Keratinocyte (primary cell): Measurements from ENCODE around the gene FHL1. TPM values are rescaled to one million over a fixed set of nuclear protein-coding genes. Genes with fewer than 3 reads are reported as not detected.

Experiments
- DNase-seq: peaks from one replicate; pipeline ENCODE4 v3.0.0-alpha.2; 2011; ENCODE audit warnings: low read depth, missing footprints, low spot score
- FAIRE-seq: peaks from 2 replicates; lab custom pipeline; 2011; peaks lifted over from hg19 to GRCh38; lab: Jason Lieb, UNC
- H2AFZ ChIP-seq: 2 replicates; pipeline ENCODE4 v1.6.0; 2012; ENCODE audit warnings: low read length, control low read depth, inconsistent platforms; ENCODE audit not compliant: control insufficient read depth
- H3K27ac ChIP-seq: 2 replicates; pipeline ENCODE4 v1.5.1; 2011; ENCODE audit warnings: low read length; ENCODE audit not compliant: control insufficient read depth, insufficient read depth
- H3K27me3 ChIP-seq: 3 replicates; pipeline ENCODE4 v1.6.0; 2011; ENCODE audit warnings: low read length; ENCODE audit not compliant: control insufficient read depth, insufficient read depth; ENCODE audit errors: extremely low read depth
- H3K36me3 ChIP-seq, 2 experiments: 2 replicates in 1 of 2; 3 replicates in 1 of 2; pipeline ENCODE4 v1.5.1; 2011; ENCODE audit warnings: low read length in 2 of 2, mild to moderate bottlenecking in 1 of 2; ENCODE audit not compliant: control insufficient read depth in 2 of 2, insufficient read depth in 2 of 2; ENCODE audit errors: extremely low read depth in 1 of 2
- H3K4me1 ChIP-seq: 3 replicates; pipeline ENCODE4 v1.5.1; 2011; ENCODE audit warnings: low read length; ENCODE audit not compliant: control insufficient read depth, insufficient read depth; ENCODE audit errors: extremely low read depth
- H3K4me2 ChIP-seq: 3 replicates; pipeline ENCODE4 v1.6.0; 2011; ENCODE audit warnings: low read depth, low read length; ENCODE audit not compliant: control insufficient read depth, insufficient read depth; ENCODE audit errors: extremely low read depth
- H3K4me3 ChIP-seq, 3 experiments: fragments of 200-600 bp in 1 of 3; sonication (generic) in 1 of 3; 2 replicates in 2 of 3; 3 replicates in 1 of 3; pipeline ENCODE4 v1.5.1; 2011 to 2016; ENCODE audit warnings: low read length in 3 of 3, mild to moderate bottlenecking in 3 of 3, control low read depth in 2 of 3, inconsistent platforms in 1 of 3, low read depth in 1 of 3, mixed read lengths in 1 of 3, mixed run types in 1 of 3, moderate library complexity in 1 of 3; ENCODE audit not compliant: control insufficient read depth in 2 of 3, insufficient read depth in 2 of 3; ENCODE audit errors: extremely low read depth in 1 of 3
- H3K79me2 ChIP-seq: 2 replicates; pipeline ENCODE4 v1.6.0; 2012; ENCODE audit warnings: low read length; ENCODE audit not compliant: control insufficient read depth, insufficient read depth
- H3K9ac ChIP-seq: 3 replicates; pipeline ENCODE4 v1.6.0; 2011; ENCODE audit warnings: low read length; ENCODE audit not compliant: control insufficient read depth, insufficient read depth; ENCODE audit errors: extremely low read depth
- H3K9me1 ChIP-seq: 3 replicates; pipeline ENCODE4 v1.6.0; 2011; ENCODE audit warnings: low read length; ENCODE audit not compliant: control insufficient read depth, insufficient read depth; ENCODE audit errors: extremely low read depth
- H3K9me3 ChIP-seq: 2 replicates; pipeline ENCODE4 v1.5.1; 2012; ENCODE audit warnings: low read depth, low read length; ENCODE audit not compliant: control insufficient read depth
- H4K20me1 ChIP-seq: 3 replicates; pipeline ENCODE4 v1.6.0; 2011; ENCODE audit warnings: low read length; ENCODE audit not compliant: control insufficient read depth, insufficient read depth; ENCODE audit errors: extremely low read depth
- EZH2 ChIP-seq: IDR thresholded peaks from one replicate; pipeline ENCODE4 v1.6.1; 2012; ENCODE audit warnings: inconsistent platforms, mild to moderate bottlenecking, low read length, moderate library complexity
- dilution Hi-C: fragments of 300-500 bp; cut with MboI; formaldehyde crosslinking; loops from one replicate; pipeline ENCODE4 v1.7.0; 2020; ENCODE audit warnings: low sequenced_read_pairs; ENCODE audit not compliant: extremely low pct_ligation_motif_present
- polyA plus RNA-seq, 5 experiments: library from polyadenylated mRNA; depleted of rRNA in 3 of 5; stranded (reverse) in 3 of 5; stranded (forward) in 1 of 5; unstranded in 1 of 5; fragments of >200 nt; gene quantifications; 1 replicate in 1 of 5; 2 replicates in 3 of 5; 3 replicates in 1 of 5; pipeline versions ENCODE4 v1.2.1 to v1.2.3, GENCODE V29; 2011 to 2012; ENCODE audit warnings: missing spikeins in 2 of 5, low read depth in 1 of 5, low replicate concordance in 1 of 5
- TF ChIP-seq, protein P1 (sequence below), 3 experiments: IDR thresholded peaks in 1 of 3; conservative IDR thresholded peaks in 1 of 3; optimal IDR thresholded peaks in 1 of 3; 2 replicates in 2 of 3; 3 replicates in 1 of 3; pipeline versions ENCODE3 to v1.5.1; 2011; ENCODE audit warnings: low read length in 3 of 3, mild to moderate bottlenecking in 3 of 3, moderate library complexity in 2 of 3, control low read depth in 1 of 3, inconsistent platforms in 1 of 3; ENCODE audit not compliant: insufficient read depth in 2 of 3; ENCODE audit errors: extremely low read depth in 1 of 3

The FHL1 gene
- polyA plus RNA-seq, 1 donor (not counting 4 experiments of a cell fraction or from before 2014, with no cell fraction given): 203 TPM

DNA sequence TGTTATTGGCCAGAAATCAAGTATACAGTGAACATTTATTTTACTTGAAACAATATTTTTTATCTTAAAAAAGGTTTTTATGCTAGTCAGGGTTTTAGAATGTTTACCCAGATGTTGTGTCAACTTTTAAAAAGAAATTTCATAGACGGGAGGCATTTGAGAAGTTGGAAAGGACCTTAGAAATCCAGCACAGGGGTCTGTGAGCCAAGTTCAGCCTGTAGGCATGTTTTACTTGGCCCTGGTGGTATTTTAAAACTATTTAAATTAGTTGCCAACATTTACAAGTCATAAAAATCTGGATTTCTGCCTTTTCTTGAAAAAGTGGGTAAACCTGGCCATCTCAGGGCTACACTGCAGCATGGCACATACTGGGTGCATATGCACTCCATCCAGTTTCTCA, 25.5 kb upstream of the FHL1 start:
- H3K9ac ChIP-seq: no peak overlapping the region
- H3K9me1 ChIP-seq: no peaks in the 10 kb centered on the region
- H3K9me3 ChIP-seq: peaks cover 3% of the 10 kb centered on the region
- FAIRE-seq: no peak
- H3K27ac ChIP-seq: no peak overlapping the region
- no peak overlapping the region for H2AFZ ChIP-seq
- no peak for TF ChIP-seq EZH2
- TF ChIP-seq, protein P1, sequence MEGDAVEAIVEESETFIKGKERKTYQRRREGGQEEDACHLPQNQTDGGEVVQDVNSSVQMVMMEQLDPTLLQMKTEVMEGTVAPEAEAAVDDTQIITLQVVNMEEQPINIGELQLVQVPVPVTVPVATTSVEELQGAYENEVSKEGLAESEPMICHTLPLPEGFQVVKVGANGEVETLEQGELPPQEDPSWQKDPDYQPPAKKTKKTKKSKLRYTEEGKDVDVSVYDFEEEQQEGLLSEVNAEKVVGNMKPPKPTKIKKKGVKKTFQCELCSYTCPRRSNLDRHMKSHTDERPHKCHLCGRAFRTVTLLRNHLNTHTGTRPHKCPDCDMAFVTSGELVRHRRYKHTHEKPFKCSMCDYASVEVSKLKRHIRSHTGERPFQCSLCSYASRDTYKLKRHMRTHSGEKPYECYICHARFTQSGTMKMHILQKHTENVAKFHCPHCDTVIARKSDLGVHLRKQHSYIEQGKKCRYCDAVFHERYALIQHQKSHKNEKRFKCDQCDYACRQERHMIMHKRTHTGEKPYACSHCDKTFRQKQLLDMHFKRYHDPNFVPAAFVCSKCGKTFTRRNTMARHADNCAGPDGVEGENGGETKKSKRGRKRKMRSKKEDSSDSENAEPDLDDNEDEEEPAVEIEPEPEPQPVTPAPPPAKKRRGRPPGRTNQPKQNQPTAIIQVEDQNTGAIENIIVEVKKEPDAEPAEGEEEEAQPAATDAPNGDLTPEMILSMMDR (optimal IDR thresholded peaks at IDR 0.05 in 1 of 3, IDR thresholded peaks at IDR 0.05 in 1 of 3, conservative IDR thresholded peaks at IDR 0.05 in 1 of 3; ENCODE audit: extremely low read depth in 1 of 3, insufficient read depth in 2 of 3, low read length in 3 of 3): no peak
- no peaks in the 10 kb centered on the region for H3K79me2 ChIP-seq
- H4K20me1 ChIP-seq: no peaks in the 10 kb centered on the region
- DNase-seq: no peak
- no peaks in the 10 kb centered on the region for H3K4me1 ChIP-seq
- dilution Hi-C loops: no loop called here
- H3K36me3 ChIP-seq: no peaks in the 10 kb centered on the region
- no peak overlapping the region for H3K4me3 ChIP-seq
- no peak overlapping the region for H3K4me2 ChIP-seq
- no peaks in the 10 kb centered on the region for H3K27me3 ChIP-seq

DNA sequence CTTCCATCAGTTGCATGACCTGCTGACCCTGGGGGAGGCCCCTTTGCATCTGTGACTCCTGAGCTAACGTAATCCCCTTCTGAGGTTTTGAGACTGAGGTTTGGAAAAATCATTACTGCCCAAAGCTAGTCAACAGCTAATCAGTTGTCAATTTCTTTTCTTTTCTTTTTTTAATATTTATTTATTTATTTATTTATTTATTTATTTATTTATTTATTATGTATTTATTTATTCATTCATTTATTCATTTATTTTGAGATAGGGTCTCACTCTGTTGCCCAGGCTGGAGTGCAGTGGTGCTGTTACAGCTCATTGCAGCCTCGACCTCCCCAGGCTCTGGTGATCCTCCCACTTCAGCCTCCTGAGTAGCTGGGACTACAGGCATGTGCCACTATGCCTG, 25.1 kb upstream of the FHL1 start:
- no peak overlapping the region for H2AFZ ChIP-seq
- no peaks in the 10 kb centered on the region for H3K9me1 ChIP-seq
- no peak overlapping the region for H3K27ac ChIP-seq
- FAIRE-seq (no peak), DNase-seq (no peak)
- no peak overlapping the region for H3K4me3 ChIP-seq
- H3K4me2 ChIP-seq: no peak overlapping the region
- H3K79me2 ChIP-seq: no peaks in the 10 kb centered on the region
- H3K36me3 ChIP-seq: no peaks in the 10 kb centered on the region
- no peaks in the 10 kb centered on the region for H3K27me3 ChIP-seq
- no peaks in the 10 kb centered on the region for H3K4me1 ChIP-seq
- dilution Hi-C loops: no loop called here
- no peak for TF ChIP-seq EZH2
- TF ChIP-seq, protein P1 (optimal IDR thresholded peaks at IDR 0.05 in 1 of 3, IDR thresholded peaks at IDR 0.05 in 1 of 3, conservative IDR thresholded peaks at IDR 0.05 in 1 of 3; ENCODE audit: extremely low read depth in 1 of 3, insufficient read depth in 2 of 3, low read length in 3 of 3): no peak
- H3K9ac ChIP-seq: no peak overlapping the region
- H4K20me1 ChIP-seq: no peaks in the 10 kb centered on the region
- H3K9me3 ChIP-seq: peaks cover 3% of the 10 kb centered on the region
